Medulla oblongata (tissue), 1 donor: ENCODE data around the gene URB2.
"Not testable (repeated sequence)": the region's sequence is repeated elsewhere in the genome, so short reads cannot be mapped to it uniquely, and the experiment has no call there.

Source experiments
- DNase-seq: peaks from one replicate; pipeline ENCODE4 v3.0.0-alpha.2; 2015; ENCODE audit errors: extremely low spot score

Gene URB2

GRCh38 chr1:229614701-229615100 lies 11.3 kb upstream of the URB2 start:
- DNase-seq: no peak

GRCh38 chr1:229617351-229618100 lies 8.5 kb upstream of the URB2 start:
- DNase-seq: no peak

- no peak for DNase-seq
Measured at GRCh38 chr1:229619002-229619401, 7.0 kb upstream of the URB2 start.

DNA sequence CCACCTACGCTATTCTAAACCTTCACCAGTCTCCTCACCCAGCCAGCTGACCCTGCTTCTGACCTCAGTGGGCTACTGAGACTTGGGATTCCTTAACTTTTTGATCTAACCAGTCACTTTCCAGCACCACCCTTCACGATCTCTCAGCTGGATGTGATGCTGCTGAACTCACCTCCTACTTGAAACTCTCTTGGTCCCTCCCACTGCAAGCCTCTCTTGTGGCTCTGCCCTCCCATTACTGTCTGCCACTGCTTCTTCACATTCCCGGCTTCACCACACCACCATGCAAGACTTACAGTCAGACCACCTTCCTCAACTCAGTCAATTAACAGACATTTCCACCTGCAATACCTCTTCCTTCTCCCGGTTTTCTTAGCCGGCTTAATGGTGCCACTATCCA lies 6.4 kb upstream of the URB2 start:
- no peak for DNase-seq

GRCh38 chr1:229620876-229621275 lies 5.2 kb upstream of the URB2 start:
- DNase-seq: no peak

DNA sequence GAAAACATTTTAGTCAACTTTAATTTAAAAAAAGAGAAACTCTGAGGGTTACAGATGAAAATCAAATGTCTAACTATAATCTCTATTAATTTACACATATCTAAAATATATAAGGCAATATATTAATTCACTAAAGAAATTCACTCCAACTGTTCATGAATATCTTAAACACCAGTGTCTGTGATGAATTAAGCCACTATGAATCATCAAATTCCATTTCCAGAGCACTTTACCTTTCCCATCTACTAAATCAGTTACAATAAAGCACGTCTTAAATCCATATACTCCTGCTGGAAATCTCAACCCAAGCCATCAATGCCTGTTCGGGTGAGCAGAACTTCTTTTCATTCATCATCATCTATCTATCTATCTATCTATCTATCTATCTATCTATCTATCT lies 4.4 kb upstream of the URB2 start:
- DNase-seq: no peak

DNA sequence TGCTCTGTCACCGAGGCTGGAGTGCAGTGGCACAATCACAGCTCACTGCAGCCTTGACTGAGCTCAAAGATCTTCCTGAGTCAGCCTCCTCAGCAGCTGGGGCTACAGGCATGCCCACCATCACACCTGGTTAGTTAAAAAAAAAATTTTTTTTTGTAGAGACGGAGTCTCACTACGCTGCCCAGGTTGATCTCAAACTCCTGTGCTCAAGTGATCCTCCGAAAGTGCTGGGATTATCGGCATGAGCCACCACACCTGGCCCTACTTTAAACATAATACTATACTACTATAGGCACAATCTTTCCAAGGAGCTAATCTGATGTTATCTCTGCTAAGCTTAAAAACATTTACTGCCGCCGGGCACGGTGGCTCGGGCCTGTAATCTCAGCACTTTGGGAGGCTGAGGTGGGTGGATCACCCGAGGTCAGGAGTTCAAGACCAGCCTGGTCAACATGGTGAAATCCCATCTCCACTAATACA lies 3.4 kb upstream of the URB2 start:
- not testable (repeated sequence) for DNase-seq

- no peak for DNase-seq
Measured at GRCh38 chr1:229623225-229623624, 2.8 kb upstream of the URB2 start.

- DNase-seq: no peak
Measured at GRCh38 chr1:229623838-229624237, 2.2 kb upstream of the URB2 start.

GRCh38 chr1:229624521-229625070 lies 1.5 kb upstream of the URB2 start:
- no peak for DNase-seq

GRCh38 chr1:229625071-229625914 lies 754 bp upstream of the URB2 start:
- DNase-seq: peak; percentile 41

GRCh38 chr1:229627003-229627402 lies 956 bp downstream of the URB2 start:
- no peak for DNase-seq

- no peak for DNase-seq
Measured at GRCh38 chr1:229629261-229629660, 3.2 kb downstream of the URB2 start.

GRCh38 chr1:229631148-229631547 lies 5.1 kb downstream of the URB2 start:
- no peak for DNase-seq

GRCh38 chr1:229631966-229632365 lies 5.9 kb downstream of the URB2 start:
- no peak for DNase-seq

- no peak for DNase-seq
Measured at GRCh38 chr1:229636042-229636441, 10.0 kb downstream of the URB2 start.

- no peak for DNase-seq
Measured at GRCh38 chr1:229637746-229638145, 11.7 kb downstream of the URB2 start.

- no peak for DNase-seq
Measured at GRCh38 chr1:229640455-229640854, 14.4 kb downstream of the URB2 start.

- no peak for DNase-seq
Measured at GRCh38 chr1:229641306-229641705, 15.3 kb downstream of the URB2 start.

- no peak for DNase-seq
Measured at GRCh38 chr1:229642376-229642775, 16.3 kb downstream of the URB2 start.

GRCh38 chr1:229642970-229643369 lies 16.9 kb downstream of the URB2 start:
- no peak for DNase-seq

GRCh38 chr1:229643996-229644745 lies 18.1 kb downstream of the URB2 start:
- no peak for DNase-seq
